Right lobe of liver (tissue), 4 donors: Measurements from ENCODE around the gene CDCA4.

Source experiments
- CTCF ChIP-seq, 4 donors: fragments of 200-600 bp in 3 of 4; fragments of 450-650 bp in 1 of 4; IDR thresholded peaks; one replicate each; pipeline versions ENCODE4 v1.5.1 to v1.8.0; 2016 to 2022; ENCODE audit warnings: antibody characterized with exemption in 4 of 4, mild to moderate bottlenecking in 2 of 4
- POLR2A ChIP-seq: fragments of 450-650 bp; IDR thresholded peaks from one replicate; pipeline ENCODE4 v1.6.1; 2017; ENCODE audit warnings: antibody characterized with exemption, mild to moderate bottlenecking
- donor health status: DM: no; HTN: no; CAD: no.
- donor health status: DM: no; HTN: no; CAD: no.
- donor health status: DM: no; HTN: yes; CAD: no.

GRCh38 chr14:104971447-104972240 lies 49.2 kb downstream of the CDCA4 start:
- no peak for TF ChIP-seq CTCF (IDR thresholded peaks at IDR 0.05)
- TF ChIP-seq POLR2A: no peak
